Common myeloid progenitor, CD34-positive (primary cell): ENCODE data around the gene RNF19B.
A peak's percentile ranks its signal among the peaks of the same experiment; 100 is the strongest.

ENCODE experiments used
- CTCF ChIA-PET: fragments of 350-600 bp; sonication (Branson Sonifier 250); formaldehyde crosslinking; loops from one replicate; lab custom pipeline; 2021; ENCODE audit warnings: antibody characterized with exemption; lab: Charles Lee
- POLR2A ChIA-PET: fragments of 350-600 bp; sonication (Branson Sonifier 250); formaldehyde crosslinking; loops from one replicate; lab custom pipeline; 2021; ENCODE audit warnings: antibody characterized with exemption; lab: Charles Lee
- DNase-seq, 3 donors: peaks; one replicate each; pipeline versions ENCODE4 v3.0.0 to v3.0.0-alpha.2; 2013
- H3K27ac ChIP-seq, 2 experiments: 1 replicate in 1 of 2; 2 replicates in 1 of 2; pipeline ENCODE4 v1.7.0; 2013; ENCODE audit warnings: inconsistent platforms in 2 of 2, low read length in 2 of 2, mild to moderate bottlenecking in 2 of 2, low read depth in 1 of 2, moderate library complexity in 1 of 2; ENCODE audit not compliant: severe bottlenecking in 2 of 2, insufficient read depth in 1 of 2, poor library complexity in 1 of 2
- H3K27me3 ChIP-seq, 5 experiments: replicated peaks in 2 of 5; 1 replicate in 3 of 5; 2 replicates in 2 of 5; pipeline versions ENCODE4 v1.6.1 to v1.7.0; 2013; ENCODE audit warnings: low read length in 4 of 5, mild to moderate bottlenecking in 2 of 5, moderate library complexity in 2 of 5, inconsistent platforms in 1 of 5; ENCODE audit not compliant: insufficient read depth in 5 of 5, control insufficient read depth in 4 of 5
- H3K36me3 ChIP-seq, 4 experiments: 1 replicate in 2 of 4; 2 replicates in 2 of 4; pipeline versions ENCODE4 v1.6.1 to v1.7.0; 2013; ENCODE audit warnings: low read length in 3 of 4, control low read depth in 1 of 4, mild to moderate bottlenecking in 1 of 4; ENCODE audit not compliant: control insufficient read depth in 4 of 4, insufficient read depth in 4 of 4
- H3K4me1 ChIP-seq, 4 experiments: 1 replicate in 3 of 4; 2 replicates in 1 of 4; pipeline versions ENCODE4 v1.6.1 to v1.7.1; 2013; ENCODE audit warnings: low read length in 3 of 4, mild to moderate bottlenecking in 3 of 4, control low read depth in 1 of 4, inconsistent platforms in 1 of 4, moderate library complexity in 1 of 4; ENCODE audit not compliant: control insufficient read depth in 4 of 4, insufficient read depth in 4 of 4; ENCODE audit errors: control extremely low read depth in 1 of 4
- H3K4me3 ChIP-seq, 7 experiments: 1 replicate in 4 of 7; 2 replicates in 3 of 7; pipeline versions ENCODE4 v1.5.1 to v1.7.0; 2013; ENCODE audit warnings: mild to moderate bottlenecking in 7 of 7, low read length in 6 of 7, moderate library complexity in 6 of 7, inconsistent platforms in 2 of 7, low read depth in 2 of 7, control low read depth in 1 of 7; ENCODE audit not compliant: insufficient read depth in 4 of 7, control insufficient read depth in 1 of 7; ENCODE audit errors: extremely low read depth in 1 of 7
- H3K9me3 ChIP-seq, 5 experiments: 1 replicate in 4 of 5; 2 replicates in 1 of 5; pipeline versions ENCODE4 v1.6.1 to v1.7.1; 2013; ENCODE audit warnings: low read length in 4 of 5, mild to moderate bottlenecking in 2 of 5, inconsistent platforms in 1 of 5, low read depth in 1 of 5, moderate library complexity in 1 of 5; ENCODE audit not compliant: control insufficient read depth in 4 of 5, insufficient read depth in 2 of 5; ENCODE audit errors: control extremely low read depth in 1 of 5
- WGBS: methylation state at CpG from one replicate; pipeline ENCODE4 v1.1.5; 2013; ENCODE audit not compliant: insufficient coverage; 5-methylcytosine and 5-hydroxymethylcytosine counted together

RNF19B gene

GRCh38 chr1:33007190-33008050, 42.8 kb upstream of the RNF19B start:
- Histone ChIP-seq H3K36me3 (peaks cover 15 to 62% (median 38%) of the 10 kb centered on the region in 4 experiments), H3K4me1 (no peaks in the 10 kb centered on the region), H3K27me3 (no peaks in the 10 kb centered on the region), H3K27ac (no peak overlapping the region), H3K4me3 (no peak overlapping the region), H3K9me3 (no peaks in the 10 kb centered on the region)
- CTCF ChIA-PET, result interaction anchor here (0.8 to 7.6 kb wide), 21 partner anchors 9 to 117 kb away, joined by 3 to 200 read pairs (median 4); partner anchors contain the start of gene RNF19B
- POLR2A ChIA-PET, result no interaction called here
- peak; percentile 48 to 70 (median 60) for DNase-seq
- 89% methylated on average over 4 of the region's 6 CpGs for WGBS

GRCh38 chr1:33005838-33006421, 41.3 kb upstream of the RNF19B start:
- H3K9me3 ChIP-seq, result no peaks in the 10 kb centered on the region
- H3K27me3 ChIP-seq, result no peaks in the 10 kb centered on the region
- no peak overlapping the region for H3K27ac ChIP-seq
- ChIA-PET POLR2A (no interaction called here), CTCF (interaction anchor here (0.7 to 7.6 kb wide), 16 partner anchors 9 to 134 kb away, joined by 3 to 200 read pairs (median 5); no protein-coding TSS in a partner anchor)
- H3K4me1 ChIP-seq, result no peaks in the 10 kb centered on the region
- no peak for DNase-seq
- WGBS, result 90% methylated on average over 8 of the region's 9 CpGs
- H3K36me3 ChIP-seq, result peaks cover 7 to 48% (median 23%) of the 10 kb centered on the region in 4 experiments
- H3K4me3 ChIP-seq, result no peak overlapping the region

- 100% methylated on average over 1 of the region's 2 CpGs for WGBS
- H3K4me1 ChIP-seq, result no peaks in the 10 kb centered on the region
- no peak overlapping the region for H3K27ac ChIP-seq
- CTCF ChIA-PET, result interaction anchor here (0.7 to 7.6 kb wide), 11 partner anchors 8 to 134 kb away, joined by 3 to 200 read pairs (median 4); no protein-coding TSS in a partner anchor
- no peak for DNase-seq
- no peaks in the 10 kb centered on the region for H3K9me3 ChIP-seq
- no peak overlapping the region for H3K4me3 ChIP-seq
- POLR2A ChIA-PET, result interaction anchor here (0.5 kb wide), 1 partner anchor 50 kb away, joined by 4 read pairs; no protein-coding TSS in a partner anchor
- H3K36me3 ChIP-seq, result peaks cover 7 to 43% (median 21%) of the 10 kb centered on the region in 4 experiments
- no peaks in the 10 kb centered on the region for H3K27me3 ChIP-seq
These were observed 40.7 kb upstream of the RNF19B start for GRCh38 chr1:33005117-33005837.

GRCh38 chr1:33004613-33005012, 40.0 kb upstream of the RNF19B start:
- Histone ChIP-seq H3K36me3 (peaks cover 7 to 42% (median 20%) of the 10 kb centered on the region in 4 experiments), H3K9me3 (no peaks in the 10 kb centered on the region), H3K4me1 (no peaks in the 10 kb centered on the region), H3K27me3 (no peaks in the 10 kb centered on the region), H3K27ac (no peak overlapping the region), H3K4me3 (no peak overlapping the region)
- no peak for DNase-seq
- ChIA-PET CTCF (interaction anchor here (0.7 to 7.6 kb wide), 6 partner anchors 8 to 133 kb away, joined by 3 to 200 read pairs (median 6); no protein-coding TSS in a partner anchor), POLR2A (no interaction called here)
- whole genome bisulfite sequencing, result 100% methylated on average over 1 of the region's 2 CpGs

GRCh38 chr1:33003657-33004056, 39.0 kb upstream of the RNF19B start:
- Histone ChIP-seq H3K27me3 (no peaks in the 10 kb centered on the region), H3K27ac (no peak overlapping the region), H3K4me1 (peaks cover 0 to 7% (median 5%) of the 10 kb centered on the region in 4 experiments), H3K9me3 (no peaks in the 10 kb centered on the region), H3K36me3 (peaks cover 7 to 33% (median 12%) of the 10 kb centered on the region in 4 experiments), H3K4me3 (no peak overlapping the region)
- POLR2A ChIA-PET, result interaction anchor here (0.8 kb wide), 1 partner anchor 40 kb away, joined by 7 read pairs; no protein-coding TSS in a partner anchor
- CTCF ChIA-PET, result no interaction called here
- no peak for DNase-seq
- WGBS, result 100% methylated on average over 1 of the region's 4 CpGs

GRCh38 chr1:33002006-33002405, 37.4 kb upstream of the RNF19B start:
- ChIA-PET POLR2A (no interaction called here), CTCF (interaction anchor here (0.6 to 2.4 kb wide), 8 partner anchors 10 to 71 kb away, joined by 3 to 10 read pairs (median 6); no protein-coding TSS in a partner anchor)
- WGBS, result 82% methylated on average over 3 of the region's 4 CpGs
- Histone ChIP-seq H3K4me3 (no peak overlapping the region), H3K9me3 (no peaks in the 10 kb centered on the region), H3K36me3 (peaks cover 0 to 16% (median under 1%) of the 10 kb centered on the region in 4 experiments), H3K27ac (no peak overlapping the region), H3K4me1 (peaks cover 11 to 22% (median 18%) of the 10 kb centered on the region in 4 experiments), H3K27me3 (no peaks in the 10 kb centered on the region)
- no peak for DNase-seq
